Mesendoderm (in vitro differentiated cells): ENCODE results near the gene MR1.
A peak's percentile ranks its signal among the peaks of the same experiment; 100 is the strongest.
"Not testable (repeated sequence)": the region's sequence is repeated elsewhere in the genome, so short reads cannot be mapped to it uniquely, and the experiment has no call there.

ENCODE experiments used
- DNase-seq: peaks from one replicate; pipeline ENCODE4 v3.0.0; 2013
- H2AK5ac ChIP-seq: 2 replicates; pipeline ENCODE4 v1.6.1; 2013; ENCODE audit warnings: low read length, inconsistent platforms
- H2BK120ac ChIP-seq: 2 replicates; pipeline ENCODE4 v1.6.1; 2013; ENCODE audit warnings: low read depth, mild to moderate bottlenecking, low read length, moderate library complexity, mixed read lengths
- H2BK15ac ChIP-seq: replicated peaks from 2 replicates; pipeline ENCODE4 v1.6.1; 2013; ENCODE audit warnings: low read depth, mild to moderate bottlenecking, moderate library complexity
- H2BK5ac ChIP-seq: 2 replicates; pipeline ENCODE4 v1.6.1; 2013; ENCODE audit warnings: low read length, inconsistent platforms
- H3K18ac ChIP-seq: 2 replicates; pipeline ENCODE4 v1.6.1; 2013; ENCODE audit warnings: mild to moderate bottlenecking, low read length, mixed read lengths
- H3K23ac ChIP-seq: one replicate; pipeline ENCODE4 v1.6.1; 2013; ENCODE audit warnings: low read length
- H3K27ac ChIP-seq: 2 replicates; pipeline ENCODE4 v1.5.1; 2013; ENCODE audit warnings: low read depth, mild to moderate bottlenecking, inconsistent platforms, low read length, moderate library complexity
- H3K27me3 ChIP-seq: 2 replicates; pipeline ENCODE4 v1.6.1; 2013; ENCODE audit warnings: low read length, control low read depth, mild to moderate bottlenecking, inconsistent platforms; ENCODE audit not compliant: insufficient read depth, poor library complexity
- H3K36me3 ChIP-seq: 2 replicates; pipeline ENCODE4 v1.6.1; 2013; ENCODE audit warnings: low read length, inconsistent platforms; ENCODE audit not compliant: control insufficient read depth, insufficient read depth
- H3K4ac ChIP-seq: one replicate; pipeline ENCODE4 v1.6.1; 2013; ENCODE audit warnings: low read depth, mild to moderate bottlenecking, low read length, moderate library complexity
- H3K4me1 ChIP-seq: 2 replicates; pipeline ENCODE4 v1.6.1; 2013; ENCODE audit warnings: low read depth, low read length, inconsistent platforms; ENCODE audit not compliant: control insufficient read depth
- H3K4me2 ChIP-seq: 2 replicates; pipeline ENCODE4 v1.6.1; 2013; ENCODE audit warnings: low read length
- H3K4me3 ChIP-seq: 2 replicates; pipeline ENCODE4 v1.5.1; 2013; ENCODE audit warnings: mild to moderate bottlenecking, low read length
- H3K56ac ChIP-seq: one replicate; pipeline ENCODE4 v1.6.1; 2013; ENCODE audit warnings: low read length
- H3K79me1 ChIP-seq: 2 replicates; pipeline ENCODE4 v1.6.1; 2013; ENCODE audit warnings: low read length, inconsistent platforms
- H3K79me2 ChIP-seq: 2 replicates; pipeline ENCODE4 v1.6.1; 2013; ENCODE audit warnings: mild to moderate bottlenecking, low read length; ENCODE audit not compliant: control insufficient read depth, insufficient read depth
- H3K9ac ChIP-seq: 2 replicates; pipeline ENCODE4 v1.6.1; 2013; ENCODE audit warnings: low read length, inconsistent platforms
- H4K5ac ChIP-seq: one replicate; pipeline ENCODE4 v1.6.1; 2013; ENCODE audit warnings: low read length
- H4K8ac ChIP-seq: one replicate; pipeline ENCODE4 v1.6.1; 2013; ENCODE audit warnings: low read depth, mild to moderate bottlenecking, control low read depth, low read length, moderate library complexity
- WGBS: extraction: QIAGEN DNeasy Blood & Tissue Kit; methylation state at CpG from one replicate; pipeline ENCODE4 v1.1.7; 2013; ENCODE audit warnings: low lambda C conversion rate, missing lambda C conversion rate; ENCODE audit not compliant: insufficient coverage; ENCODE audit errors: extremely low coverage; 5-methylcytosine and 5-hydroxymethylcytosine counted together

Gene MR1

GRCh38 chr1:181040284-181040865 lies 6.6 kb downstream of the MR1 start:
- no peak overlapping the region for H3K4me3 ChIP-seq
- H3K18ac ChIP-seq = no peak overlapping the region
- H3K27me3 ChIP-seq = no peaks in the 10 kb centered on the region
- H3K4me1 ChIP-seq = peaks cover 5% of the 10 kb centered on the region
- H3K9ac ChIP-seq = no peak overlapping the region
- H3K4ac ChIP-seq = no peak overlapping the region
- no peak overlapping the region for H2BK120ac ChIP-seq
- no peak for DNase-seq
- no CpG with 5 or more reads among the region's 3 CpGs for WGBS
- H2BK15ac ChIP-seq = no peak overlapping the region
- H4K5ac ChIP-seq = no peak overlapping the region
- H3K56ac ChIP-seq = no peak overlapping the region
- H4K8ac ChIP-seq = no peak overlapping the region
- H2BK5ac ChIP-seq = no peak overlapping the region
- H3K36me3 ChIP-seq = no peaks in the 10 kb centered on the region
- H3K23ac ChIP-seq = no peak overlapping the region
- no peak overlapping the region for H2AK5ac ChIP-seq
- no peak overlapping the region for H3K4me2 ChIP-seq
- no peaks in the 10 kb centered on the region for H3K79me1 ChIP-seq
- no peaks in the 10 kb centered on the region for H3K79me2 ChIP-seq
- no peak overlapping the region for H3K27ac ChIP-seq

- Histone ChIP-seq H3K79me1 (no peaks in the 10 kb centered on the region), H3K4ac (no peak overlapping the region), H3K36me3 (no peaks in the 10 kb centered on the region), H3K27ac (no peak overlapping the region), H2BK5ac (no peak overlapping the region), H3K9ac (no peak overlapping the region), H2BK15ac (no peak overlapping the region), H3K4me3 (no peak overlapping the region), H4K8ac (no peak overlapping the region), H2AK5ac (no peak overlapping the region), H3K4me1 (no peaks in the 10 kb centered on the region), H4K5ac (no peak overlapping the region), H3K79me2 (no peaks in the 10 kb centered on the region), H3K56ac (peak overlapping the region; percentile 35), H3K4me2 (no peak overlapping the region), H3K23ac (no peak overlapping the region), H2BK120ac (no peak overlapping the region), H3K18ac (no peak overlapping the region), H3K27me3 (no peaks in the 10 kb centered on the region)
- no peak for DNase-seq
- no CpG with 5 or more reads among the region's 5 CpGs for WGBS
Measured at GRCh38 chr1:181043025-181043888, 9.5 kb downstream of the MR1 start.

GRCh38 chr1:181044449-181044966 lies 10.7 kb downstream of the MR1 start:
- H3K4me3 ChIP-seq = no peak overlapping the region
- no peak overlapping the region for H3K18ac ChIP-seq
- DNase-seq = no peak
- H3K27ac ChIP-seq = no peak overlapping the region
- no peak overlapping the region for H2BK15ac ChIP-seq
- no peak overlapping the region for H3K4ac ChIP-seq
- no peaks in the 10 kb centered on the region for H3K36me3 ChIP-seq
- H4K8ac ChIP-seq = no peak overlapping the region
- H3K27me3 ChIP-seq = no peaks in the 10 kb centered on the region
- no peaks in the 10 kb centered on the region for H3K4me1 ChIP-seq
- no peak overlapping the region for H3K56ac ChIP-seq
- H2AK5ac ChIP-seq = no peak overlapping the region
- H3K79me1 ChIP-seq = no peaks in the 10 kb centered on the region
- H3K79me2 ChIP-seq = no peaks in the 10 kb centered on the region
- H2BK120ac ChIP-seq = no peak overlapping the region
- H4K5ac ChIP-seq = no peak overlapping the region
- no peak overlapping the region for H3K23ac ChIP-seq
- no CpG with 5 or more reads among the region's 5 CpGs for WGBS
- no peak overlapping the region for H2BK5ac ChIP-seq
- H3K4me2 ChIP-seq = no peak overlapping the region
- H3K9ac ChIP-seq = no peak overlapping the region

GRCh38 chr1:181045946-181046345 lies 12.2 kb downstream of the MR1 start:
- WGBS = no CpG with 5 or more reads among the region's 22 CpGs
- H2BK5ac ChIP-seq, H2BK15ac ChIP-seq, H3K4ac ChIP-seq, H3K79me2 ChIP-seq, H3K9ac ChIP-seq, H3K36me3 ChIP-seq, H3K27me3 ChIP-seq, H3K4me1 ChIP-seq, DNase-seq, H2BK120ac ChIP-seq, H3K23ac ChIP-seq, H3K56ac ChIP-seq, H3K79me1 ChIP-seq, H2AK5ac ChIP-seq, H4K5ac ChIP-seq, H4K8ac ChIP-seq, H3K4me2 ChIP-seq, H3K27ac ChIP-seq, H3K18ac ChIP-seq, H3K4me3 ChIP-seq: not testable (repeated sequence)

GRCh38 chr1:181049378-181049777 lies 15.6 kb downstream of the MR1 start:
- no peak overlapping the region for H2AK5ac ChIP-seq
- H3K4ac ChIP-seq = no peak overlapping the region
- no peak overlapping the region for H4K5ac ChIP-seq
- H2BK15ac ChIP-seq = no peak overlapping the region
- no peaks in the 10 kb centered on the region for H3K4me1 ChIP-seq
- H3K23ac ChIP-seq = no peak overlapping the region
- no peak overlapping the region for H2BK5ac ChIP-seq
- no peak overlapping the region for H4K8ac ChIP-seq
- no peak overlapping the region for H3K27ac ChIP-seq
- no peak overlapping the region for H3K18ac ChIP-seq
- H3K79me2 ChIP-seq = no peaks in the 10 kb centered on the region
- H3K4me3 ChIP-seq = no peak overlapping the region
- H2BK120ac ChIP-seq = no peak overlapping the region
- H3K56ac ChIP-seq = no peak overlapping the region
- H3K36me3 ChIP-seq = no peaks in the 10 kb centered on the region
- H3K27me3 ChIP-seq = no peaks in the 10 kb centered on the region
- H3K4me2 ChIP-seq = no peak overlapping the region
- no peak for DNase-seq
- H3K9ac ChIP-seq = no peak overlapping the region
- no peaks in the 10 kb centered on the region for H3K79me1 ChIP-seq
- WGBS = no CpG with 5 or more reads among the region's 4 CpGs
